Measurements from ENCODE around the gene CCDC38. TPM values are rescaled to one million over a fixed set of nuclear protein-coding genes. Genes with fewer than 3 reads are reported as not detected.

CCDC38 gene
- total RNA-seq, 1 donor from 2014 or later: 0.13 TPM

DNA sequence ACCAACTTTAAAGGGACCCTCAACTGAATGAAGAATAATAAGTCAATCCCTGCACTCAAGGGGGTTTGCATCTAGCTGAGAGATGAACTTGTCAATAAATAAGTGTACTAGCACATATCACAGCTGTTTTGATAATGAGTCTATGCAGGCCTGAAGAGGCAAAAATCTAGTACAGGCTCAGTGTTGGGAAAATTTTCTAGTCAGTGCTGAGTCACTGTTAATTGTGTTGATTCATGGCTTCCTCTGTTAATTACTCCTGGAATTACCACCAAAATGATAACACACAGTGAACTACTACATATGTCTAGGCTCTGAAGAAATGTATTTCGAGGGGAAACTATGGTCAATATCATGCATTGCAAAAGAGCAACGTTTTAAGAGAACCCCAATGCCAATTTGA, 64.8 kb downstream of the CCDC38 start:
- H3K36me3 Mint-ChIP-seq: peaks cover 7% of the 10 kb centered on the region
- Histone ChIP-seq H3K4me3 (no peak overlapping the region), H3K36me3 (no peaks in the 10 kb centered on the region), H4K20me1 (ENCODE audit: low read depth) (no peaks in the 10 kb centered on the region), H3K79me2 (ENCODE audit: low read depth) (no peaks in the 10 kb centered on the region), H3K9ac (no peak overlapping the region), H3K27ac (no peak overlapping the region), H3F3A (ENCODE audit: low read depth) (no peaks in the 10 kb centered on the region), H2AFZ (replicated peaks) (no peak overlapping the region), H3K27me3 (no peaks in the 10 kb centered on the region), H3K4me1 (no peaks in the 10 kb centered on the region), H3K4me2 (no peak overlapping the region), H3K9me3 (ENCODE audit: low read depth) (no peaks in the 10 kb centered on the region)
- no peak for DNase-seq (ENCODE audit: low spot score)
- H3K9me3 Mint-ChIP-seq: peaks cover 3% of the 10 kb centered on the region
- no peak overlapping the region for H3K4me3 Mint-ChIP-seq
- no peaks in the 10 kb centered on the region for H3K27me3 Mint-ChIP-seq (ENCODE audit: insufficient read depth, low read depth)
- H3K27ac Mint-ChIP-seq: no peak overlapping the region
- TF ChIP-seq EZH2phosphoT487 (IDR thresholded peaks at IDR 0.05): no peak
- TF ChIP-seq, protein P1, sequence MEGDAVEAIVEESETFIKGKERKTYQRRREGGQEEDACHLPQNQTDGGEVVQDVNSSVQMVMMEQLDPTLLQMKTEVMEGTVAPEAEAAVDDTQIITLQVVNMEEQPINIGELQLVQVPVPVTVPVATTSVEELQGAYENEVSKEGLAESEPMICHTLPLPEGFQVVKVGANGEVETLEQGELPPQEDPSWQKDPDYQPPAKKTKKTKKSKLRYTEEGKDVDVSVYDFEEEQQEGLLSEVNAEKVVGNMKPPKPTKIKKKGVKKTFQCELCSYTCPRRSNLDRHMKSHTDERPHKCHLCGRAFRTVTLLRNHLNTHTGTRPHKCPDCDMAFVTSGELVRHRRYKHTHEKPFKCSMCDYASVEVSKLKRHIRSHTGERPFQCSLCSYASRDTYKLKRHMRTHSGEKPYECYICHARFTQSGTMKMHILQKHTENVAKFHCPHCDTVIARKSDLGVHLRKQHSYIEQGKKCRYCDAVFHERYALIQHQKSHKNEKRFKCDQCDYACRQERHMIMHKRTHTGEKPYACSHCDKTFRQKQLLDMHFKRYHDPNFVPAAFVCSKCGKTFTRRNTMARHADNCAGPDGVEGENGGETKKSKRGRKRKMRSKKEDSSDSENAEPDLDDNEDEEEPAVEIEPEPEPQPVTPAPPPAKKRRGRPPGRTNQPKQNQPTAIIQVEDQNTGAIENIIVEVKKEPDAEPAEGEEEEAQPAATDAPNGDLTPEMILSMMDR (IDR thresholded peaks at IDR 0.05): no peak
- no peak for TF ChIP-seq EZH2 (IDR thresholded peaks at IDR 0.05)
- H3K4me1 Mint-ChIP-seq: no peaks in the 10 kb centered on the region

DNA sequence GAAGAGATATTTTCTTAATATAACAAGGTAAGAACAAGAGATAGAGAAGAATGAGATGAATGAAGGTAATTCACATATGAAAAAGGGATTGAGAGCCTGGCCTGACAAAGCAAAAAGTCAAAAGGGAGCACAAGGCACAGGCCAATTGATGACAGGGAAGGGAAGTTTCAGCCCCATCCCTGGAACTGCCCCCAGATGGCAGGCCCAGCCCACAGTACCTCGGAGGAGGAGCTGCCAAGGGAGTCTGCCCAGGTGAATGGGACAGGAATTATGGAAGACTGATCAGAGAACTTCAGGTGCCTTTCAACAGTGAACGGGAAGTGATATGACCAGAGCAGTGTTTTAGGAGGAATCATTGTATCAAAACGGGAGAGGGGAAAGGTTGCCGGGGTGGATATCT, 68.0 kb downstream of the CCDC38 start:
- no peak overlapping the region for H3K27ac Mint-ChIP-seq
- H3K4me3 Mint-ChIP-seq: no peak overlapping the region
- no peaks in the 10 kb centered on the region for H3K4me1 Mint-ChIP-seq
- Histone ChIP-seq H3K4me3 (no peak overlapping the region), H4K20me1 (ENCODE audit: low read depth) (no peaks in the 10 kb centered on the region), H2AFZ (replicated peaks) (no peak overlapping the region), H3K27ac (no peak overlapping the region), H3K36me3 (peaks cover 2% of the 10 kb centered on the region), H3K4me2 (no peak overlapping the region), H3K4me1 (no peaks in the 10 kb centered on the region), H3K27me3 (no peaks in the 10 kb centered on the region), H3K9ac (no peak overlapping the region), H3F3A (ENCODE audit: low read depth) (no peaks in the 10 kb centered on the region), H3K9me3 (ENCODE audit: low read depth) (no peaks in the 10 kb centered on the region), H3K79me2 (ENCODE audit: low read depth) (no peaks in the 10 kb centered on the region)
- DNase-seq (ENCODE audit: low spot score): no peak
- no peaks in the 10 kb centered on the region for H3K27me3 Mint-ChIP-seq (ENCODE audit: insufficient read depth, low read depth)
- TF ChIP-seq EZH2 (IDR thresholded peaks at IDR 0.05) (no peak), EZH2phosphoT487 (IDR thresholded peaks at IDR 0.05) (no peak)
- TF ChIP-seq, protein P1 (IDR thresholded peaks at IDR 0.05): no peak
- peaks cover 3% of the 10 kb centered on the region for H3K9me3 Mint-ChIP-seq
- H3K36me3 Mint-ChIP-seq: peaks cover 19% of the 10 kb centered on the region

DNA sequence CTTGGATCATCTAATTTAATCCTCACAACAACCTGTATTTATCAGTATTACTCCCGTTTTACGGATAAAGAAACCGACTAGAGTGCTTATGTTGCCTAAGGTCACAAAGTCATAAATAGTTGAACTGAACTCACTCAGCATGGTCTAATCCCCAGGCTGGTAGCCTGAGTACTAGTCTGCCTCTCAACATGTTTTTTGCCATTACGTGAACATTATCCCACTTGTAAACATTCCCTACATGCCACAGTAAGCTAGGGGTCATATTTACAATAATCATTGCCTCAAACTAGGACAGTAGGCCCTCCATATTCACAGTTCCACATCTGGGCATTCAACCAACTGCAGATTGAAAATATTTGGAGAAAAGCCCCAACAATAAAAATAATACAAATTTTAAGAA, 71.5 kb downstream of the CCDC38 start:
- Histone ChIP-seq H3K36me3 (peaks cover 19% of the 10 kb centered on the region), H3K79me2 (ENCODE audit: low read depth) (peaks cover 9% of the 10 kb centered on the region), H3K27ac (no peak overlapping the region), H3K4me1 (no peaks in the 10 kb centered on the region), H3K9ac (no peak overlapping the region), H3K4me3 (no peak overlapping the region), H4K20me1 (ENCODE audit: low read depth) (no peaks in the 10 kb centered on the region), H3K4me2 (no peak overlapping the region), H2AFZ (replicated peaks) (no peak overlapping the region), H3K27me3 (no peaks in the 10 kb centered on the region), H3F3A (ENCODE audit: low read depth) (peaks cover 5% of the 10 kb centered on the region), H3K9me3 (ENCODE audit: low read depth) (no peaks in the 10 kb centered on the region)
- Mint-ChIP-seq H3K27me3 (ENCODE audit: insufficient read depth, low read depth) (no peaks in the 10 kb centered on the region), H3K4me3 (no peak overlapping the region), H3K4me1 (no peaks in the 10 kb centered on the region), H3K27ac (no peak overlapping the region), H3K36me3 (peaks cover 32% of the 10 kb centered on the region), H3K9me3 (no peaks in the 10 kb centered on the region)
- no peak for DNase-seq (ENCODE audit: low spot score)
- TF ChIP-seq EZH2 (IDR thresholded peaks at IDR 0.05) (no peak), EZH2phosphoT487 (IDR thresholded peaks at IDR 0.05) (no peak)
- TF ChIP-seq, protein P1 (IDR thresholded peaks at IDR 0.05): no peak
